HG03159 (cell line): ENCODE data around the gene UBE2Q2.

Experiments
- ATAC-seq: cut with Tn5 transposase; IDR thresholded peaks from one replicate; pipeline ENCODE4 v1.9.1; 2021; ENCODE audit warnings: mild to moderate bottlenecking, moderate library complexity; ENCODE audit not compliant: unreplicated experiment

The UBE2Q2 gene

GRCh38 chr15:75921732-75922703 lies 78.8 kb downstream of the UBE2Q2 start:
- no peak for ATAC-seq

DNA sequence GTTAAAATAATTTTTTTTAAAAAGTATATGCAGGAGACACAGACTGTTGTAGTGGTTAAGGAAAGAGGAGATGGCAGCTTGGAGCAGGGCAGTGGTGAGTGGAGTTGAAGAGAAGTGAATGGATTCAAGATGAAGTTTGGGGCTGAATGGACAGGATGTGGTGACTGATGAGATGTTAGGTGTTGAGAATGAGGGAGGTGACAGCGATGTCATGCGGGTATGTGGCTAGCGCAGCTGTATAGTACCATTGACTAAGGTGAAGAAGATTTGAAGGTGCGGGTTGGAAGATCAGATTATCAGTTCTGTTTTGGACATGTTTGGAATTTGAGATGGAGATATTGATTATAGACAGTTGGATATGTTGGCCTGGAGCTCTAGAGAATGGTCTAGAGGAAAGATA lies 80.5 kb downstream of the UBE2Q2 start:
- no peak for ATAC-seq

- no peak for ATAC-seq
Observed at GRCh38 chr15:75924576-75924975, 81.3 kb downstream of the UBE2Q2 start.

DNA sequence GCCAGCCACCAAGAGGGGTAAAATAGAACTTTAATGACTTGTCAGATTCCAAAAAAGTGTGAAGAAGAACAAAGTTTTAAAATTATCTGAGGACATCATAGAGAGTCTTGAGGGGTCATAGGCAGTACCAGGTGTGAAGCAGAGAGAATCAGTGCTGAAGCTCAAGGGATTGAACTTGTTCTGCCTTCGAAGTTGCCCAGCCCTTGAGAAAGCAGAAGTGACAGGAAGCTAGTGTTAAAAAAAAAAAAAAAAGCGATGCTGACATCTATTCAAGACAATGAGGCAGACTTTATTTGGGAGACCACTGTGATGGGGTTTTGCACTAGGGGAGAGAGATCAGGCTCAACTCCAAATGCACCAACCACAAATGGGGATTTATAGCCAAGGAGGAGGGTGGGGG lies 82.2 kb downstream of the UBE2Q2 start:
- no peak for ATAC-seq

GRCh38 chr15:75926931-75927330 lies 83.7 kb downstream of the UBE2Q2 start:
- no peak for ATAC-seq

- no peak for ATAC-seq
Observed at GRCh38 chr15:75927601-75928000, 84.4 kb downstream of the UBE2Q2 start.

- no peak for ATAC-seq
Observed at GRCh38 chr15:75928680-75929608, 85.7 kb downstream of the UBE2Q2 start.

- no peak for ATAC-seq
Observed at GRCh38 chr15:75929799-75930565, 86.7 kb downstream of the UBE2Q2 start.

GRCh38 chr15:75930866-75931265 lies 87.6 kb downstream of the UBE2Q2 start:
- no peak for ATAC-seq

GRCh38 chr15:75942464-75942863 lies 99.2 kb downstream of the UBE2Q2 start:
- no peak for ATAC-seq

DNA sequence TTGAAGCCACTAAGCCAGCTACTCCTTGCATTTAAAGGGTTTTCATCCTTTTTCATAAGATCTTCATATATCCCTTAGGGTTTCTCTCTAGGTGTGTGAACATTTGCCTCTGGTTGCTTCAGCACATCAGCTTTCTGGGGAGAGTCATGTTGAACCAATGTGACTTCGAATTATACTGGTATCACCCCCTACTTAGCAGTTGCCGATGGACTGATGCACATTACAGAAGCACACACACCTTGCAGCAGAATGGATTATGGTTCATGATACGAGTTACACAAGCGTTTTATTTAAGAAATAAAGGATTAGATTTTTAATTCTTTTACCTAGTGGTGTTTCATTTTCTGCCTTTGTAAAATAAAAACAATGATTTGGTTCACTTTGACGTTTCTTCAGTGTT lies 100.0 kb downstream of the UBE2Q2 start:
- no peak for ATAC-seq

DNA sequence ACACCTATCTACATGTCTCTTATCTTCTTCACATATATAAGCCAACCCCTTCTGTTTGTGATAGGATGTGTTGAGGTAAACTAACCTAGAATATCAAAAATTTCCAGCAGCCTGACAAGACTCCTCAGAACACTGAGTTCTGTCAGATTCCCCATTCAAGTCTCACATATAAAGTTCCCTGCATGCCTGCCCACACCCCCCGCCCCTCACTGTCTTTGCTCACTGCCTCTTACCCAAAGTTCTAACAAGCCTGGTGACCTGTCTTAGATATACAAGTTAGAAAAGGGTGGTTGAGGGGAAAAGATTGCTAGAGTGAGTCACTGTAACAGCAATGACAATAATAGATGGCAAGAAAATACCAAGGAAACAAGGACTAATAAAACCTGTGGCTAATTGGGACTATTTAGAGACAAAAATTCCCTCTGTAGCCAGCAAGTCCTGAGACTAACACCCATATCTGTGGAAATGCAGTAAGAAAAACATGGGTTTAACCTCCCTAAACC lies 100.5 kb downstream of the UBE2Q2 start:
- no peak for ATAC-seq

- no peak for ATAC-seq
Observed at GRCh38 chr15:75945953-75946352, 102.7 kb downstream of the UBE2Q2 start.

DNA sequence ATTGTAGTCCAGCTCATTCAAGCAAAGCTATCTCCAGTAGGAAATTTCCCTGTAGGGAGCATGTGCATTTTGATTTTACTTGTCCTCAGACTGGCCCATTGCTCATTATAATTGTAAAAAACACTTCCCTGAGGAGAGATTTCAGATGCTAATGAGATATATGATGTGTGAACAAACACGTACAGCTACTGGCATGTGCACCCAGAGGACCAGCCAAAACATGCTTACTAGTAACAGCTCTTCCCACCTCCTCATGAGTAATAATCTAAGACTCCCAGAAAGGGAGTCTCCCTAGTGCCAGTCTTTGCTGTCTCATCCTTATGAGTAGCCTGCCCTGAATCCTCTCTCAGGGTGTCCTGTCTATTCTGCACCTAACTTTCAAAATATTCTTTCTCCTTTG lies 103.8 kb downstream of the UBE2Q2 start:
- no peak for ATAC-seq

GRCh38 chr15:75948761-75949296 lies 105.6 kb downstream of the UBE2Q2 start:
- no peak for ATAC-seq
